PC-3 (cell line): ENCODE results near the gene TP53I13.

Experiments
- CTCF ChIP-seq: fragments of 300-600 bp; sonication (generic); conservative IDR thresholded peaks from 2 replicates; pipeline ENCODE4 v1.5.1; 2017; ENCODE audit warnings: antibody characterized with exemption, low read depth, mild to moderate bottlenecking, low read length
- EZH2 ChIP-seq: fragments of 300-600 bp; sonication (generic); IDR thresholded peaks from one replicate; pipeline ENCODE4 v1.6.1; 2017; ENCODE audit warnings: antibody characterized with exemption, mild to moderate bottlenecking, low read length; ENCODE audit not compliant: unreplicated experiment
- EZH2phosphoT487 ChIP-seq: fragments of 300-600 bp; sonication (generic); IDR thresholded peaks from 2 replicates; pipeline ENCODE4 v1.6.1; 2018; ENCODE audit warnings: mild to moderate bottlenecking, antibody characterized with exemption, low read length, borderline replicate concordance

- TF ChIP-seq CTCF (no peak), EZH2 (no peak), EZH2phosphoT487 (no peak)
Measured at GRCh38 chr17:29613352-29613837, 44.9 kb downstream of the TP53I13 start.
